GM21825 (cell line): Measurements from ENCODE around the gene SRD5A3.
"Not testable (repeated sequence)": the region's sequence is repeated elsewhere in the genome, so short reads cannot be mapped to it uniquely, and the experiment has no call there.

Experiments
- ATAC-seq: cut with Tn5 transposase; IDR thresholded peaks from one replicate; pipeline ENCODE4 v1.9.1; 2021; ENCODE audit warnings: mild to moderate bottlenecking, moderate library complexity; ENCODE audit not compliant: unreplicated experiment

SRD5A3 gene

GRCh38 chr4:55345054-55345453 is 988 bp upstream of the SRD5A3 start:
- ATAC-seq, result no peak

DNA sequence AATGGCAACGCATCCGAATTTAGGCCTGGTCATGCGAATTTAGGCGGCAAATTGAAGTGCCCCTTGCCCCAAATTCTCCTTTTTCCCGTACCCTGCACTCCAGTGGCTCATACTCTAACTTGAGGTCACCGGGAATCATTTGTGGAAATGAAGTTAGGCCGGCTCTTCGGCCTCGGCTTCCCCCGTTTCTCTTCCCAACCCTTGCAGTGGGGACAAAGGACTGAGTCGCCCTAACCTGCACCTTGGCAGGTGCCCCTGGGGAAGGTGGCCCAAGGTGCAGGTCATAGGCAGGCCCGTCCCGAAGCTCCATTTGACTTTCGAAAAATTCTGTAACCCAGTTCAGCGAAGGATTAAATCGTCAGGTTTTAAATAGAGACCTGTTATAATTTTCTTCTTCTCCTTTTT is 811 bp downstream of the SRD5A3 start:
- ATAC-seq, result no peak

- ATAC-seq, result no peak
Measured at GRCh38 chr4:55347610-55348228, 1.7 kb downstream of the SRD5A3 start.

DNA sequence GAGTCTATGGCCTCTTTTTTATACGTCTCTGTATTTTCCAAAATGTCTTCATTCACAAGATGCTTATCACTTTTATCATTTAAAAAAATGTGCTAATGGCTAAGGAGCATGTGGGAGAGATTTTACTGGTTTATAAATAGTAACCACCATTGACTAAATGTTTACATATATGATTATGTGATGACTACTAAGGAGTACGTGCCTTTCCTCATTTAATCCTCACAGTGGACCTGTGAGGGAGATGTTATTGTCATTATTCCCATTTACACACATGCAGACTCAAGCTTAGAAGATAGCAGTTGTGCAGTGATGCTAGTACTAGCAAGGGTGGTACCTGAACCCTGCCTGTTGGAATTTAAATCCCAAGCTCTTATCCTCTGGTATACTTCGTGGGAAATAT is 2.4 kb downstream of the SRD5A3 start:
- no peak for ATAC-seq

DNA sequence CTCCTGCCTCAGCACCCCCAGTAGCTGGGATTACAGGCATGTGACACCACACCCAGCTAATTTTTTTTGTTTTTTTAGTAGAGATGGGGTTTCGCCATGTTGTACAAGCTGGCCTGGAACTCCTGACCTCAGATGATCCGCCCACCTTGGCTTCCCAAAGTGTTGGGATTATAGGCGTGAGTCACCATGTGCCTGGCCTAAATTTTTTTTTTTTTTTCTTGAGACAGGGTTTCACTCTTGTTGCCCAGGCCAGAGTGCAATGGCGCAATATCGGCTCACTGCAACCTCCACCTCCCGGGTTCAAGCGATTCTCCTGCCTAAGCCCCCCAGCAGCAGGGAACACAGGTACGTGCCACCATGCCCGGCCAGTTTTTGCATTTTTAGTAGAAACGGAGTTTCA is 4.8 kb downstream of the SRD5A3 start:
- not testable (repeated sequence) for ATAC-seq

GRCh38 chr4:55351824-55352223 is 5.8 kb downstream of the SRD5A3 start:
- ATAC-seq, result no peak

- no peak for ATAC-seq
Measured at GRCh38 chr4:55352726-55353125, 6.7 kb downstream of the SRD5A3 start.

- not testable (repeated sequence) for ATAC-seq
Measured at GRCh38 chr4:55353228-55353747, 7.2 kb downstream of the SRD5A3 start.

DNA sequence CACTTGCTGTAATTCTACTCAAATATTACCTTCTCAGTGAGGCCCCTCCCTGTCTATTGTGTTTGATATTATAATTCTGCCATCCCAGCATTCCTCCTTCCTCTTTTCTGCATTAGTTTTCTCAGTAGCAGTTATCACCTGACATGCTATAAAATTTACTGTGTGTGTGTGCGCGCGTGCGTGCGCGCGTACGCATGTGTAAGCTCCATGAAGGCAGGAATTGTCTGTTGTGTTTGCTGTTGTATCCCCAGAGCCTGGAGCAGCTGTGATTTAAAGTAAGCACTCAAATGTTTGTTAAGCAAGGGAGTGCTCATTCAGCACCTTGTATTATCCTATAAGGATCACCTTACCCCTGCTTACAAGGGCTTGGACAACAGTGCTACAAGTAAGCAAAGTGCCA is 8.6 kb downstream of the SRD5A3 start:
- ATAC-seq, result no peak

DNA sequence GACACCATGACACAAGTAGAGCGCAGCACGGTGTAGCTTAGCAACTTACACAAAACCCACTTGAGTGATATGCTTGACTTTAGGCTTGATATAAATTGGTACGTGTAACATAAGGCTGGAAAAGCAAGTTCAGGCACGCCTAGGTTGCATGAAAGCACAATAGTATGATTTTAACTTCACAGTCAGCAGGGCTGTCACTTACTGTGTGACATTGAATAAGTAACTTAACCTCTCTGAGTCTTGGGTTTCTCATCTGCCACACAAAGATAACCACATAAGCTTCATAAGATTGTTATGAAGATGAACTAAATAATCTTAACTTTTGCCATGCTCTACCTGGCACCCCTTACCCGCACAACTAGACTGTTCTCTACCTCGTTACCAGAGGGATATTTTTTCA is 9.5 kb downstream of the SRD5A3 start:
- ATAC-seq, result no peak

GRCh38 chr4:55356991-55357461 is 11.0 kb downstream of the SRD5A3 start:
- ATAC-seq, result no peak

- ATAC-seq, result no peak
Measured at GRCh38 chr4:55358246-55358645, 12.2 kb downstream of the SRD5A3 start.

DNA sequence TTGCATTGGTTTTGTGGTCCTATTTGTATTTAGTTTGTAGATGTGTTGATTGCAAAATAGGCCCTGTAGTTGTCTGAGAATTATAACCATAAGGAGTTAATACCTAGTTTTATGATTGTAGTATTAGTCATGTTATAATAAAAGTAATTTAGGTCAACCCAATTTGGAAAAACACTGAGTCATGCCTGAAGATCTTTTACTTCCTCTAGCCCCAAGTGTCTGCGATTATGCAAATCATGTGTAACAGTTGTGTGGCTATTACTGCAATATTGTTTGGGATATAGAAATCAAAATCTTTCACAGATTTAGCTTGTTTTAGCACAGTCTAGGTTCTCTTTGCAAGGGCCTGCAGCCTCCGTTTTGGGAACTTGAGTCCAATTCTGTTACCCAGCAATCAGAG is 12.6 kb downstream of the SRD5A3 start:
- peak; percentile 75 for ATAC-seq

DNA sequence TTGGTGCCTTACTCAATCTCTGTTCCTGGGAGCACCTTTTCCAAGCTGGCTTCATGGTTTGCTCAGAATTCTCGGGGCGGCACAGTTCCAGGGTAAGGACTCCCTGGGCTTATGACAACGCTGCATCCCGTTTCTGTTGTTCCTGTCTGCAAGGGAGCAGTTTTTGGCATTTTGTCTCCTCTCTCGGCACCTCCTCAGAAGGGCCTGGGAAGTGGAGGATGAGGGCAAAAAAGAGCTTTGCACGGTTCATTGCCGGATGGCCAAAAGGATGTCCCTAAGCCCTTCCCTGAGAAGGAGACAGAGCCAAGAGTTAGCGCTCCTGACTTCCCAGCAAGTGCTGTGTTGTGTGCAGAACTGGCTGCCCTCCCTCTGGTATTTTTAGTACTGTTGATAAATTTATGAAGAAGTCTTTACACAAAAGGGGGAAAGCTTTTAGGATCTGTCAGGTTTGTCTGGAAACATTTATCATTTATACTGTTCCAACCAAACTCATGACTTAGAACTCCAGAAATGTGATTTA is 13.4 kb downstream of the SRD5A3 start:
- ATAC-seq, result no peak

- ATAC-seq, result not testable (repeated sequence)
Measured at GRCh38 chr4:55362938-55363337, 16.9 kb downstream of the SRD5A3 start.

DNA sequence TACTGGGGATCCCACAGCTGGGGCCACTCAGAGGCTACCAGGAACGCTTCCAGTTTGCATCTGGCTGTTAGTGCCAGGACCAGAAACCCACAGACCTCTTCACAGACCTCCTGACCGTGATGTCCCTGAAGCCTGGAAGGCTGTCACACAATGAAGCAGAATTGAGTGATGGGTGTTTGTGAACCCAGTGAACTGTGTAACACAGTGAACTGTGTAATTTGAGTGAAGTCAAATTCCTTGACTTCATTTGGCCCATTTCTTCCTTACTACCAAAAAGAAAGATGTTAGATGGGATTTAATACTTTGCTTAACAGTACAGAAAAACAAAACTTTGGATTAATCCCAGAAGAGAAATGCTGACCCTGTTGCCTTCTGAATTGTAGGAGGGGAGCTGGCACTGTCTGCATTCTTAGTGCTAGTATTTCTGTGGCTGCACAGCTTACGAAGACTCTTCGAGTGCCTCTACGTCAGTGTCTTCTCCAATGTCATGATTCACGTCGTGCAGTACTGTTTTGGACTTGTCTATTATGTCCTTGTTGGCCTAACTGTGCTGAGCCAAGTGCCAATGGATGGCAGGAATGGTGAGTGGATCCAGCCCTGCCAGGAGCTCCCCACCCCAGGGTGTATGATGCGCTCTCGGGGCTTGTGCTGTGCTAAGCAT is 17.8 kb downstream of the SRD5A3 start:
- ATAC-seq, result no peak

DNA sequence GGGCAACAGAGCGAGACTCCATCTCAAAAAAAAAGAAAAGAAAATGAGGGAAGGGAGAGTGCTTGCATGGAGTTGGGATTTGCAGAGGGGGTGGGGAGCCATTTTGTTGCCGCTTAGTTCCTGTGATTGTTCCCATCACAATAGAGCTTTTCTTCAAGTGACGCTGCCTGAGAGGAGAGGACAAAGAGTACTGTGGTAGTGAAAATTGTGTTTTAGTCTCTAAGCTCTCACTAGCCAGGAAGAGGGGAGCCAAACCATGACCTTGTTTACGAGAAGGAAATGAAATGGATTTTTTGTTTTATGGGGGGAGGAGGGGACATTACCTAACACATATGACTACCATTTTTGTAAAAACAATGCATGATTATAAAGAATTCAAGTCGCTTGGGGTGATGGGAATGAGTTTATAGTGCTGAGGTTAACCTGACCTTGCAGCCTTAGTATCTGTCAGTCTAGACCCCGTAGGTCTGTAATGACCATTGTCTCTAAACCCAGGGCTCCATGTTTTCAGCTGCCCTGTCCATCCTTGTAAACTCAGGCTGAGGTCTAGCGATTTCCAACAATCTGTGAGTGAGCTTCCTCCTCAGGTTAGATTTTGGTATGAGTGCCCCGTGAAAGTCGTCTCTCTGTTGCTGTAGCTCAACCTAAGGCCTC is 18.8 kb downstream of the SRD5A3 start:
- ATAC-seq, result no peak

DNA sequence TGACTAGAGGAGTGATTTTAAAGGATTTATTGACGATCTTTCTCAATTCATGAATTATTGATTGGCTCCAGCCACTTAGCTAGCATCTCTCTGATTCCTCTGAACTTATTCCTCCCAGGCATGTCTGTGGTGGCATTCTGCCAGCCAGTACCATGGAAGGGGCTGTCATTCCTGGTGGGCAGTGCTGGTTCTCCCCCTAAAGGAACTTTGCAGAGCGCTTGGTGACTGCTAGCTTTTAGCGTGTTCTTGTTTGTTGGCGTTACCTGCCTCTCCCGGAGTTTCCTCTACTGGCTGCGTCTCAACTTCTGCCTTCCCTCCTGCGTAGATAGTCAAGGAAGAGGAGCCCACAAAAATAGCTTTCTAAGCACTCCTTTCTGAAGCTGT is 19.3 kb downstream of the SRD5A3 start:
- no peak for ATAC-seq

GRCh38 chr4:55366621-55367020 is 20.6 kb downstream of the SRD5A3 start:
- ATAC-seq, result no peak

GRCh38 chr4:55367084-55367722 is 21.2 kb downstream of the SRD5A3 start:
- no peak for ATAC-seq

- ATAC-seq, result no peak
Measured at GRCh38 chr4:55369968-55370367, 23.9 kb downstream of the SRD5A3 start.
